ENCODE data around the gene MAB21L2.

MAB21L2 gene

GRCh38 chr4:150567070-150567469, 14.9 kb upstream of the MAB21L2 start:
- Histone ChIP-seq H3K4me1 (ENCODE audit: low read length) (no peaks in the 10 kb centered on the region), H3K9me2 (replicated peaks; ENCODE audit: insufficient read depth, low read length) (no peaks in the 10 kb centered on the region), H3K9ac (ENCODE audit: low read length) (no peak overlapping the region), H3F3A (ENCODE audit: insufficient read depth, low read length) (no peaks in the 10 kb centered on the region), H2AFZ (ENCODE audit: low read length) (no peak overlapping the region), H3K9me3 (replicated peaks; ENCODE audit: insufficient read depth, low read length) (no peaks in the 10 kb centered on the region), H4K20me1 (ENCODE audit: insufficient read depth, low read length) (no peaks in the 10 kb centered on the region), H3K27ac (ENCODE audit: low read length) (no peak overlapping the region), H3K27me3 (replicated peaks; ENCODE audit: insufficient read depth, low read length) (no peaks in the 10 kb centered on the region), H3K79me2 (ENCODE audit: low read length) (no peaks in the 10 kb centered on the region), H3K4me2 (ENCODE audit: low read depth, low read length) (no peak overlapping the region), H3K4me3 (ENCODE audit: low read length) (no peak overlapping the region), H3K36me3 (replicated peaks; ENCODE audit: insufficient read depth, low read length) (no peaks in the 10 kb centered on the region)
- DNase-seq: no peak
- TF ChIP-seq EZH2 (optimal IDR thresholded peaks at IDR 0.05; ENCODE audit: low read depth, low read length): no peak
- TF ChIP-seq EZH2phosphoT487 (IDR thresholded peaks at IDR 0.05; ENCODE audit: low read length): no peak
- TF ChIP-seq CTCF (IDR thresholded peaks at IDR 0.05; ENCODE audit: low read length): no peak

GRCh38 chr4:150569384-150569987, 12.5 kb upstream of the MAB21L2 start:
- TF ChIP-seq EZH2 (optimal IDR thresholded peaks at IDR 0.05; ENCODE audit: low read depth, low read length) (no peak), EZH2phosphoT487 (IDR thresholded peaks at IDR 0.05; ENCODE audit: low read length) (no peak), CTCF (IDR thresholded peaks at IDR 0.05; ENCODE audit: low read length) (no peak)
- Histone ChIP-seq H3K27me3 (replicated peaks; ENCODE audit: insufficient read depth, low read length) (no peaks in the 10 kb centered on the region), H3K4me3 (ENCODE audit: low read length) (no peak overlapping the region), H3K36me3 (replicated peaks; ENCODE audit: insufficient read depth, low read length) (no peaks in the 10 kb centered on the region), H3K4me1 (ENCODE audit: low read length) (no peaks in the 10 kb centered on the region), H3K9me2 (replicated peaks; ENCODE audit: insufficient read depth, low read length) (no peaks in the 10 kb centered on the region), H3K4me2 (ENCODE audit: low read depth, low read length) (no peak overlapping the region), H3K27ac (ENCODE audit: low read length) (no peak overlapping the region), H4K20me1 (ENCODE audit: insufficient read depth, low read length) (no peaks in the 10 kb centered on the region), H3K9me3 (replicated peaks; ENCODE audit: insufficient read depth, low read length) (no peaks in the 10 kb centered on the region), H2AFZ (ENCODE audit: low read length) (no peak overlapping the region), H3F3A (ENCODE audit: insufficient read depth, low read length) (no peaks in the 10 kb centered on the region), H3K79me2 (ENCODE audit: low read length) (no peaks in the 10 kb centered on the region), H3K9ac (ENCODE audit: low read length) (no peak overlapping the region)
- no peak for DNase-seq

- no peaks in the 10 kb centered on the region for H3K27me3 ChIP-seq (replicated peaks; ENCODE audit: insufficient read depth, low read length)
- no peaks in the 10 kb centered on the region for H4K20me1 ChIP-seq (ENCODE audit: insufficient read depth, low read length)
- no peaks in the 10 kb centered on the region for H3K9me3 ChIP-seq (replicated peaks; ENCODE audit: insufficient read depth, low read length)
- no peak for TF ChIP-seq CTCF (IDR thresholded peaks at IDR 0.05; ENCODE audit: low read length)
- no peak for TF ChIP-seq EZH2phosphoT487 (IDR thresholded peaks at IDR 0.05; ENCODE audit: low read length)
- no peak for TF ChIP-seq EZH2 (optimal IDR thresholded peaks at IDR 0.05; ENCODE audit: low read depth, low read length)
- H3K36me3 ChIP-seq (replicated peaks; ENCODE audit: insufficient read depth, low read length): no peaks in the 10 kb centered on the region
- no peak for DNase-seq
- no peak overlapping the region for H2AFZ ChIP-seq (ENCODE audit: low read length)
- H3K27ac ChIP-seq (ENCODE audit: low read length): no peak overlapping the region
- no peak overlapping the region for H3K4me2 ChIP-seq (ENCODE audit: low read depth, low read length)
- no peaks in the 10 kb centered on the region for H3K9me2 ChIP-seq (replicated peaks; ENCODE audit: insufficient read depth, low read length)
- H3F3A ChIP-seq (ENCODE audit: insufficient read depth, low read length): no peaks in the 10 kb centered on the region
- no peaks in the 10 kb centered on the region for H3K79me2 ChIP-seq (ENCODE audit: low read length)
- H3K4me3 ChIP-seq (ENCODE audit: low read length): no peak overlapping the region
- no peaks in the 10 kb centered on the region for H3K4me1 ChIP-seq (ENCODE audit: low read length)
- no peak overlapping the region for H3K9ac ChIP-seq (ENCODE audit: low read length)
These were observed 11.9 kb upstream of the MAB21L2 start for GRCh38 chr4:150569998-150570535.

Data from MM.1S (cell line).